NB4 (cell line): Measurements from ENCODE around the gene TTLL12.

Experiments
- CTCF ChIP-seq: IDR thresholded peaks from one replicate; pipeline ENCODE4 v1.5.1; 2012; ENCODE audit warnings: low read depth, low read length
- POLR2A ChIP-seq: IDR thresholded peaks from 2 replicates; pipeline ENCODE4 v1.6.1; 2011; ENCODE audit warnings: mild to moderate bottlenecking; ENCODE audit not compliant: insufficient read length; ENCODE audit errors: extremely low read depth

- no peak for TF ChIP-seq CTCF
- no peak for TF ChIP-seq POLR2A
Observed at GRCh38 chr22:43226377-43227238, 39.7 kb upstream of the TTLL12 start.
